Measurements from ENCODE around the gene MAP4K5.

DNA sequence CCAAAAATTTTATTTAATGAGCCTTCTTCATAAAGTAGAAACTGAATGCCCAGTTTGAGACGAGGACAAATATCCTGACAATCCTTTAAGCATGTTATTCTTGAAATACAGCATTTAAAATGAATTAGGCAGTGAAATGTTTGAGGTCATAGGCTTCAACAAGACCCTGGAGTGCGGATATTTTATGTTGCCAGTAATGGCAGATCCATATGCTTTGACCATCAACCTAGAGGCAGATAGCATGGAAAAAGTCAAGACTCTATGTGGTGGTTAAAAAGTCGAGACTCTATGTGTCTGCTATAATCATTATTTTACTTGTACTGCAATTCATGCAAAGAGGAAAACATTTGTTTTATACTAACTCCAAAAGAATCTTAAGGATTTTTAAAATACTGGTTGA, 2.0 kb upstream of the MAP4K5 start:
- TF ChIP-seq, protein P1, sequence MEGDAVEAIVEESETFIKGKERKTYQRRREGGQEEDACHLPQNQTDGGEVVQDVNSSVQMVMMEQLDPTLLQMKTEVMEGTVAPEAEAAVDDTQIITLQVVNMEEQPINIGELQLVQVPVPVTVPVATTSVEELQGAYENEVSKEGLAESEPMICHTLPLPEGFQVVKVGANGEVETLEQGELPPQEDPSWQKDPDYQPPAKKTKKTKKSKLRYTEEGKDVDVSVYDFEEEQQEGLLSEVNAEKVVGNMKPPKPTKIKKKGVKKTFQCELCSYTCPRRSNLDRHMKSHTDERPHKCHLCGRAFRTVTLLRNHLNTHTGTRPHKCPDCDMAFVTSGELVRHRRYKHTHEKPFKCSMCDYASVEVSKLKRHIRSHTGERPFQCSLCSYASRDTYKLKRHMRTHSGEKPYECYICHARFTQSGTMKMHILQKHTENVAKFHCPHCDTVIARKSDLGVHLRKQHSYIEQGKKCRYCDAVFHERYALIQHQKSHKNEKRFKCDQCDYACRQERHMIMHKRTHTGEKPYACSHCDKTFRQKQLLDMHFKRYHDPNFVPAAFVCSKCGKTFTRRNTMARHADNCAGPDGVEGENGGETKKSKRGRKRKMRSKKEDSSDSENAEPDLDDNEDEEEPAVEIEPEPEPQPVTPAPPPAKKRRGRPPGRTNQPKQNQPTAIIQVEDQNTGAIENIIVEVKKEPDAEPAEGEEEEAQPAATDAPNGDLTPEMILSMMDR (IDR thresholded peaks at IDR 0.05): no peak
- no peak for TF ChIP-seq POLR2AphosphoS5 (IDR thresholded peaks at IDR 0.05; ENCODE audit: low read depth, low read length)
- no peak for TF ChIP-seq TCF7L2 (IDR thresholded peaks at IDR 0.05; ENCODE audit: low read depth, low read length)
- TF ChIP-seq, protein P2, sequence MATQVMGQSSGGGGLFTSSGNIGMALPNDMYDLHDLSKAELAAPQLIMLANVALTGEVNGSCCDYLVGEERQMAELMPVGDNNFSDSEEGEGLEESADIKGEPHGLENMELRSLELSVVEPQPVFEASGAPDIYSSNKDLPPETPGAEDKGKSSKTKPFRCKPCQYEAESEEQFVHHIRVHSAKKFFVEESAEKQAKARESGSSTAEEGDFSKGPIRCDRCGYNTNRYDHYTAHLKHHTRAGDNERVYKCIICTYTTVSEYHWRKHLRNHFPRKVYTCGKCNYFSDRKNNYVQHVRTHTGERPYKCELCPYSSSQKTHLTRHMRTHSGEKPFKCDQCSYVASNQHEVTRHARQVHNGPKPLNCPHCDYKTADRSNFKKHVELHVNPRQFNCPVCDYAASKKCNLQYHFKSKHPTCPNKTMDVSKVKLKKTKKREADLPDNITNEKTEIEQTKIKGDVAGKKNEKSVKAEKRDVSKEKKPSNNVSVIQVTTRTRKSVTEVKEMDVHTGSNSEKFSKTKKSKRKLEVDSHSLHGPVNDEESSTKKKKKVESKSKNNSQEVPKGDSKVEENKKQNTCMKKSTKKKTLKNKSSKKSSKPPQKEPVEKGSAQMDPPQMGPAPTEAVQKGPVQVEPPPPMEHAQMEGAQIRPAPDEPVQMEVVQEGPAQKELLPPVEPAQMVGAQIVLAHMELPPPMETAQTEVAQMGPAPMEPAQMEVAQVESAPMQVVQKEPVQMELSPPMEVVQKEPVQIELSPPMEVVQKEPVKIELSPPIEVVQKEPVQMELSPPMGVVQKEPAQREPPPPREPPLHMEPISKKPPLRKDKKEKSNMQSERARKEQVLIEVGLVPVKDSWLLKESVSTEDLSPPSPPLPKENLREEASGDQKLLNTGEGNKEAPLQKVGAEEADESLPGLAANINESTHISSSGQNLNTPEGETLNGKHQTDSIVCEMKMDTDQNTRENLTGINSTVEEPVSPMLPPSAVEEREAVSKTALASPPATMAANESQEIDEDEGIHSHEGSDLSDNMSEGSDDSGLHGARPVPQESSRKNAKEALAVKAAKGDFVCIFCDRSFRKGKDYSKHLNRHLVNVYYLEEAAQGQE (IDR thresholded peaks at IDR 0.05; ENCODE audit: insufficient read depth in 1 of 2, low read depth in 2 of 2, low read length in 1 of 2): no peak

All from Panc1 (cell line).